Mesodermal cell (in vitro differentiated cells): ENCODE results near the gene SYCE1. TPM values are rescaled to one million over a fixed set of nuclear protein-coding genes. Genes with fewer than 3 reads are reported as not detected.
"Not testable (repeated sequence)": the region's sequence is repeated elsewhere in the genome, so short reads cannot be mapped to it uniquely, and the experiment has no call there.

Experiments used
- H3K27ac ChIP-seq: 2 replicates; pipeline ENCODE4 v1.7.0; 2013; ENCODE audit warnings: mild to moderate bottlenecking, low read depth, low read length, moderate library complexity; ENCODE audit not compliant: severe bottlenecking
- H3K36me3 ChIP-seq: 2 replicates; pipeline ENCODE4 v1.7.1; 2013; ENCODE audit warnings: mild to moderate bottlenecking, low read length, moderate library complexity; ENCODE audit not compliant: control insufficient read depth, insufficient read depth
- H3K4me1 ChIP-seq: one replicate; pipeline ENCODE4 v1.7.1; 2013; ENCODE audit warnings: mild to moderate bottlenecking, low read length; ENCODE audit not compliant: insufficient read depth, control insufficient read depth, poor library complexity, severe bottlenecking
- H3K4me3 ChIP-seq: 2 replicates; pipeline ENCODE4 v1.7.0; 2013; ENCODE audit warnings: low read length, control low read depth, mild to moderate bottlenecking; ENCODE audit not compliant: insufficient read depth, poor library complexity, severe bottlenecking; ENCODE audit errors: extremely low read depth
- H3K9me3 ChIP-seq: 2 replicates; pipeline ENCODE4 v1.7.1; 2013; ENCODE audit warnings: mild to moderate bottlenecking, low read length, moderate library complexity; ENCODE audit not compliant: control insufficient read depth
- WGBS, 2 experiments: methylation state at CpG; one replicate each; pipeline ENCODE4 v1.1.5; 2013; ENCODE audit warnings: missing lambda C conversion rate in 2 of 2; ENCODE audit not compliant: insufficient coverage in 2 of 2; 5-methylcytosine and 5-hydroxymethylcytosine counted together
- polyA plus RNA-seq, 2 experiments: library from polyadenylated mRNA; stranded (reverse); fragments of 50-300 nt; gene quantifications; one replicate each; pipeline ENCODE4 v1.2.3, GENCODE V29; 2013

SYCE1 gene, protein sequence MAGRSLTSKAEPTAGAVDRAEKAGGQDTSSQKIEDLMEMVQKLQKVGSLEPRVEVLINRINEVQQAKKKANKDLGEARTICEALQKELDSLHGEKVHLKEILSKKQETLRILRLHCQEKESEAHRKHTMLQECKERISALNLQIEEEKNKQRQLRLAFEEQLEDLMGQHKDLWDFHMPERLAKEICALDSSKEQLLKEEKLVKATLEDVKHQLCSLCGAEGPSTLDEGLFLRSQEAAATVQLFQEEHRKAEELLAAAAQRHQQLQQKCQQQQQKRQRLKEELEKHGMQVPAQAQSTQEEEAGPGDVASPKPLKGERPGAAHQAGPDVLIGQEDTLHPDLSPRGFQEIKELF
- not detected for polyA plus RNA-seq (2013, experiment 1 of 2)
- not detected for polyA plus RNA-seq (2013, experiment 2 of 2)

- 88 to 91% methylated on average over 61 to 70 of the region's 77 CpGs for WGBS, 2 experiments
- Histone ChIP-seq H3K27ac (no peak within 1 kb of the TSS), H3K4me3 (no peak within 1 kb of the TSS), H3K9me3 (peaks cover 39% of the 10 kb centered on the region), H3K4me1 (no peaks in the 10 kb centered on the region), H3K36me3 (no peaks in the 10 kb centered on the region)
These were observed at the start of gene SYCE1 for GRCh38 chr10:133565441-133566294. TSS of gene SYCE1 (minus strand) at chr10:133565583. CDS start at chr10:133565529, 54 bp downstream.

GRCh38 chr10:133614830-133615580, 49.6 kb upstream of the SYCE1 start:
- Histone ChIP-seq H3K4me3 (no peak overlapping the region), H3K4me1 (no peaks in the 10 kb centered on the region), H3K27ac (no peak overlapping the region), H3K36me3 (no peaks in the 10 kb centered on the region), H3K9me3 (peaks cover 66% of the 10 kb centered on the region)
- 73 to 77% methylated on average over 9 to 10 of the region's 10 CpGs for WGBS, 2 experiments

GRCh38 chr10:133613699-133614098, 48.3 kb upstream of the SYCE1 start:
- Histone ChIP-seq H3K9me3 (peaks cover 56% of the 10 kb centered on the region), H3K27ac (no peak overlapping the region)
- 52 to 60% methylated on average over 5 to 6 of the region's 6 CpGs for WGBS, 2 experiments

DNA sequence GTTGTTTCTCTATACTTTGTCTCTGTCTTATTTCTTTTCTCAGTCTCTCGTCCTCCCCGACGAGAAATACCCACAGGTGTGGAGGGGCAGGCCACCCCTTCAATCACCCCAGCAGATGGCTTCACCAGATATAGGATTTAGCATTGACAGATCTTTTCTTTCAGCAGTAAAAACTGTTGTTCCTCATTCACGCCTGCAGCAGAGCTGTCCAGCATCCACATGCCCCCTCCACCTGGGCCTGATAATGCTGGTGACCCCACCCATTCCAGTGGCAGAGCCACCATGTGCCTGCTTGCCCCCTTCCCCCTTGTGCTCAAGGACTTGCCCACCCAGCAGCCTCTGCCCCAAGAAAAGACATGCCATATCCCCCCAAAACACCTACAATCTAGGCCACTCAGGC, 45.7 kb upstream of the SYCE1 start:
- H3K9me3 ChIP-seq, result peaks cover 33% of the 10 kb centered on the region
- no peaks in the 10 kb centered on the region for H3K36me3 ChIP-seq
- WGBS, 2 experiments, result 30 to 46% methylated on average over 1 to 4 of the region's 4 CpGs
- H3K27ac ChIP-seq, result no peak overlapping the region
- no peak overlapping the region for H3K4me3 ChIP-seq
- no peaks in the 10 kb centered on the region for H3K4me1 ChIP-seq

More at GRCh38 chr10:133613699-133614098, 48.3 kb upstream of the SYCE1 start:
- no peaks in the 10 kb centered on the region for H3K36me3 ChIP-seq
- no peak overlapping the region for H3K4me3 ChIP-seq
- H3K4me1 ChIP-seq, result no peaks in the 10 kb centered on the region

DNA sequence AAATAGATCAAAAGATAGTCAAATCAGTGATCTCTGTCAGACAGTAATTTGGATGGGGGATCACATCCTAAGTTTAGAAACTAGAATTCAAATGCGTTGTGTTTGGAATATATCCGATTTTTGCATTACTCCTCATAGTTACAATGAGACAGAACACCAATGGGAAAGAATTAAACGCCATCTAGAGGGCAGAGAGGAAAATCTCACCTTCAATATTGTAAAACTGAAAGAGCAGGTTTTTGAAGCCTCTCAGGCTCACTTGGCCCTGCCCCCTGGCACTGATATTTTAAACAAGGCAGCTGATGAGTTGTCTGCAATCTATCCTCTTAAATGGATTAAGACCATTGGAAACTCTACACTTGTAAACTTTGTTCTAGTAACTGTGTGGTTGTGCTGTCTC, 43.5 kb upstream of the SYCE1 start:
- no peaks in the 10 kb centered on the region for H3K36me3 ChIP-seq
- no peak overlapping the region for H3K4me3 ChIP-seq
- 50% methylated on average over 2 of the region's 3 CpGs; no CpG with 5 or more reads in 1 of the 2 experiments for WGBS, 2 experiments
- H3K4me1 ChIP-seq, result no peaks in the 10 kb centered on the region
- no peak overlapping the region for H3K27ac ChIP-seq
- H3K9me3 ChIP-seq, result peaks cover 40% of the 10 kb centered on the region

GRCh38 chr10:133603434-133603833, 38.1 kb upstream of the SYCE1 start:
- not testable (repeated sequence) for H3K4me3 ChIP-seq, H3K36me3 ChIP-seq, H3K27ac ChIP-seq, H3K4me1 ChIP-seq
- WGBS, 2 experiments, result 71 to 100% methylated on average over 1 to 2 of the region's 2 CpGs
- H3K9me3 ChIP-seq, result peaks cover 48% of the 10 kb centered on the region

DNA sequence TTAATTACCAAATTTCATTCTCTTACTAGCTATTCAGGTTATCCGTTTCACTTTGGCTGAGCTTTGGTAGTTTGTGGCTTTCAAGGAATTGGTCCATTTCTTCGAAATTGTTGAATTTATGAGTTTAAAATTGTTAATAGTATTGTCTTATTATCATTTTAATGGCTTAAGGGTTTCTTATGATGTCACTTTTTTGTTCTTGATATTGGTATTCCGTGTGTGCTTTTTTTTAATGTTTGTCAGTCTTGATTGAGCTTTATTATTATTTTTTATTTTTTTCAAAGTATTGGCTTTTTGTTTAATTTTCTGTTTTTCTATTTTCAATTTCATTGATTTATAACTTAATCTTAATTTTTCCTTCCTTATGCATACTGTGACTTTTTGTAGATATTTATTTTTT, 35.3 kb upstream of the SYCE1 start:
- Histone ChIP-seq H3K9me3 (peaks cover 54% of the 10 kb centered on the region), H3K4me3 (no peak overlapping the region), H3K36me3 (no peaks in the 10 kb centered on the region), H3K27ac (no peak overlapping the region), H3K4me1 (no peaks in the 10 kb centered on the region)
- WGBS, 2 experiments, result no CpG with 5 or more reads among the region's 3 CpGs

GRCh38 chr10:133599869-133600268, 34.5 kb upstream of the SYCE1 start:
- not testable (repeated sequence) for H3K36me3 ChIP-seq, H3K27ac ChIP-seq, H3K4me1 ChIP-seq, H3K4me3 ChIP-seq
- 61 to 79% methylated on average over 4 to 5 of the region's 8 CpGs for WGBS, 2 experiments
- H3K9me3 ChIP-seq, result peaks cover 47% of the 10 kb centered on the region

DNA sequence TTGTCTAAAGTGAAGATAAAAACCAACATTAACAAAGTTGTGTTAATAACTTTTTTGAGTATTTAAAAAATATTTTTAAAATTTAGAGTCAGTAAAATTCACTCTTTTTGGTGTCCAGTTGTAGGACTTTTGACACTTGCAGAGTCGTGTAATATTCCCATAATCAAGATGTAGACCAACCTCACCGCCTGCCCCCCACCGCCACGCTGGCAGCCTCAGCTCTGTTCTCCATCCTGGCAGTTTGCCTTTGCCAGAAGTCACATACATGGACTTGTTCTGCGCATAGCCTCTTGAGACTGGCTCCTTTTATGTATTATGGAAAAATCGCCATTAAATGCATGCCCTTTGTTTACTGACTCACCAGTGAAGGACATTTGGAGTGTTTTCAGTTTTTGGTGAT, 27.3 kb upstream of the SYCE1 start:
- H3K27ac ChIP-seq, result no peak overlapping the region
- peaks cover 33% of the 10 kb centered on the region for H3K9me3 ChIP-seq
- no peaks in the 10 kb centered on the region for H3K4me1 ChIP-seq
- H3K4me3 ChIP-seq, result no peak overlapping the region
- no peaks in the 10 kb centered on the region for H3K36me3 ChIP-seq
- 37 to 58% methylated on average over 5 of the region's 6 CpGs for WGBS, 2 experiments

DNA sequence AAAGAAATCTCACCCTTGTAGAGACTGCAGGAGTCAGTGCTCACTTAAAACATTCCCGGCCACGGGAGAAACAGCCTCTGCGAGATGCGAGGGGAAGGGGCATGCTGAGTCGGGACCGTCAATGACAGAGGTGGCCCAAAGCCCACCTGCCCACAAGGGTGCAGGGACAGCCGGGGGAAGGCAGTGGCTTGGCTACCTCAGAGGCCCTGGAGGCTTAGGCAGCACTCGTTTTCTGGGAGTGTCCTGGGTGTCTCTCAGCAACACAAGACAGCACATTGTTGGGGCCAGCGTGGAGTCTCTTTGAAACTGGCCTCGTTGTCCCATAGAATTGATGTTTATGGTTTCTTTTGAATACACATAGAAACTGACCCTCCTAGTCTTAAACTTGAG, 25.6 kb upstream of the SYCE1 start:
- Histone ChIP-seq H3K27ac (no peak overlapping the region), H3K4me1 (no peaks in the 10 kb centered on the region), H3K4me3 (no peak overlapping the region), H3K36me3 (no peaks in the 10 kb centered on the region), H3K9me3 (peaks cover 34% of the 10 kb centered on the region)
- WGBS, 2 experiments, result 72 to 79% methylated on average over 8 of the region's 10 CpGs
